ENCODE results near the gene UAP1L1. TPM values are rescaled to one million over a fixed set of nuclear protein-coding genes. Genes with fewer than 3 reads are reported as not detected.

UAP1L1 gene
- total RNA-seq, 1 donor from 2014 or later = 5.4 TPM

GRCh38 chr9:137108608-137109249, 31.4 kb downstream of the UAP1L1 start:
- Mint-ChIP-seq H3K27ac (no peak overlapping the region), H3K4me1 (ENCODE audit: unreplicated experiment) (no peaks in the 10 kb centered on the region), H3K36me3 (peaks cover 5% of the 10 kb centered on the region), H3K9me3 (no peaks in the 10 kb centered on the region), H3K27me3 (no peaks in the 10 kb centered on the region), H3K4me3 (no peak overlapping the region)
- no peak for DNase-seq (ENCODE audit: extremely low spot score, unreplicated experiment)
- TF ChIP-seq, protein P1, sequence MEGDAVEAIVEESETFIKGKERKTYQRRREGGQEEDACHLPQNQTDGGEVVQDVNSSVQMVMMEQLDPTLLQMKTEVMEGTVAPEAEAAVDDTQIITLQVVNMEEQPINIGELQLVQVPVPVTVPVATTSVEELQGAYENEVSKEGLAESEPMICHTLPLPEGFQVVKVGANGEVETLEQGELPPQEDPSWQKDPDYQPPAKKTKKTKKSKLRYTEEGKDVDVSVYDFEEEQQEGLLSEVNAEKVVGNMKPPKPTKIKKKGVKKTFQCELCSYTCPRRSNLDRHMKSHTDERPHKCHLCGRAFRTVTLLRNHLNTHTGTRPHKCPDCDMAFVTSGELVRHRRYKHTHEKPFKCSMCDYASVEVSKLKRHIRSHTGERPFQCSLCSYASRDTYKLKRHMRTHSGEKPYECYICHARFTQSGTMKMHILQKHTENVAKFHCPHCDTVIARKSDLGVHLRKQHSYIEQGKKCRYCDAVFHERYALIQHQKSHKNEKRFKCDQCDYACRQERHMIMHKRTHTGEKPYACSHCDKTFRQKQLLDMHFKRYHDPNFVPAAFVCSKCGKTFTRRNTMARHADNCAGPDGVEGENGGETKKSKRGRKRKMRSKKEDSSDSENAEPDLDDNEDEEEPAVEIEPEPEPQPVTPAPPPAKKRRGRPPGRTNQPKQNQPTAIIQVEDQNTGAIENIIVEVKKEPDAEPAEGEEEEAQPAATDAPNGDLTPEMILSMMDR (conservative IDR thresholded peaks at IDR 0.05) = no peak

DNA sequence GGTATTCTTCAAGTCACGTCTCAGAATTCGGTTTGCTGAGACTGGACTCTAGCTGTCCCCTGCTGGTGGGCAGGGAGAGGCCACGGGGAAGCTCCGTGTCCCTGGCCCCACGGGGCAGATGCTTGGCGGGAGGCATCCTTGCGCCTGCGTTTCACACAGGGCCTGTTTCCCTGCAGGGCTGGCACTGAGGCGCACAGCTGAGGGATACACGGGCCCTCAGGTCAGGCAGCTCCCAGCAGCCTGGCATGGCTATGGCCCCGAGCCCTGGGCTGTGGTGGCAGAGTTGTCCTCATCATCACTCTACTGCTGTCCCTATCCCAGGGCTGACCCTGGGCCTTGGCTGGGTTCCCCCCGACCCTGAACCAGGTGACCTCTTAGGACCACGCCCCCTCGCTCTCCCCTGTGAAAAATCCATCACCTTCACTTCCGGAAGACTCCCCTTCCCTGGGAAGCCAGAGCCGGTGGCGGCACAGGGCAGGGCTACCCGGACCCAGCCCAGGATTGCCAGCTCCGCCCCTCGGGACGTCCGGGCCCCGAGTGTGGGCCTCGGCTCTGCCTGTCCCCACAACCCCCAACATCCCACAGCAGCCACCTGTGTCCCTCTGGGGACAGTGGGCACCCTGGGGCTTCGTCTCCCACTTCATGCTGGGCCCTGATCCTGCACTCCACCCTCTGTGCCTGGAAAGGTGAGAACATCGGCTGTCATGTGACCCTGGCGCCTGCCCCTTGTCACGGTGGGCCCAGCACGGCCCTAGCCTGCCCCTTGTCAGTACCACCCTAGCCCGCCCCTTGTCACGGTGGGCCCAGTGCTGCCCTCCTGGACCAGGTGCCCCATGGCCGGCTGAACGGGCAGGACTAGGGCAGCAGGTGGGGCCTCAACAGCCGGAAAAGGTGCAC, 32.2 kb downstream of the UAP1L1 start:
- Mint-ChIP-seq H3K9me3 (no peaks in the 10 kb centered on the region), H3K4me3 (no peak overlapping the region), H3K36me3 (no peaks in the 10 kb centered on the region), H3K4me1 (ENCODE audit: unreplicated experiment) (no peaks in the 10 kb centered on the region), H3K27me3 (no peaks in the 10 kb centered on the region), H3K27ac (no peak overlapping the region)
- DNase-seq (ENCODE audit: extremely low spot score, unreplicated experiment) = no peak
- TF ChIP-seq, protein P1 (conservative IDR thresholded peaks at IDR 0.05) = no peak

GRCh38 chr9:137110147-137110910, 33.0 kb downstream of the UAP1L1 start:
- Mint-ChIP-seq H3K4me3 (no peak overlapping the region), H3K36me3 (no peaks in the 10 kb centered on the region), H3K27me3 (no peaks in the 10 kb centered on the region), H3K4me1 (ENCODE audit: unreplicated experiment) (no peaks in the 10 kb centered on the region), H3K9me3 (no peaks in the 10 kb centered on the region), H3K27ac (no peak overlapping the region)
- no peak for DNase-seq (ENCODE audit: extremely low spot score, unreplicated experiment)
- TF ChIP-seq, protein P1 (conservative IDR thresholded peaks at IDR 0.05) = no peak

DNA sequence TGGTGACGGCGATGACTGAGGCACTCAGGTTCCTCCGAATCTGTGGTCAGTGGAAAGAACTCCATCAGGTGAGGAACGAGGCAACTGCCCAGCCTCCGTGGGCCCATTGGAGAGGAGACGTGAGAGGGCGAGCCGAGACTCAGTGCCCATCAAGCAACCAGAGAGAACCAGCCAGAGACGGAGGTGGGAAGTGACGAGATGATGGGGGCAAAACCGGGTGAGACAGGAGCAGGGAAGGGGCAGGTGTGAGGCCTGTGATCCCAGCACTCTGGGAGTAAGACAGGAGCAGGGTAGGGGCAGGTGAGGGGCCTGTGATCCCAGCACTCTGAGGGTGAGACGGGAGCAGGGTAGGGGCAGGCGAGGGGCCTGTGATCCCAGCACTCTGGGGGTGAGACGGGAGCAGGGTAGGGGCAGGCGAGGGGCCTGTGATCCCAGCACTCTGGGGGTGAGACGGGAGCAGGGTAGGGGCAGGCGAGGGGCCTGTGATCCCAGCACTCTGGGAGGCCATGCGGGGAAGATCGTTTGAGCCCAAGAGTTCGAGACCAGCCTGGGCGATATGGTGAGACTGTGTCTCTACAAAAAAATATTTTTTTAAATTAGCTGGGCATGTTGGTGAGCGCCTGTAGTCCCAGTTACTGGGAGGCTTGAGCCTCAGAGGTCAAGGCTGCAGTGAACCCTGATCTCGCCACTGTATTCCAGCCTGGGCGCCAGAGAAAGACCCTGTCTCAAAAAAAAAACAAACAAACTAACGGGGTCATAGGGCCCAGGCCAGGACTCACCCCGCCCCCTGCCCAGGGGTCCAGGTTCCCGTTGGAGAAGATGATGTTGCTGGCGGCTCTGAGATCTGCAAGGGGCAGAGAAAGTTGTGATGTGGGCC, 33.8 kb downstream of the UAP1L1 start:
- no peak for DNase-seq (ENCODE audit: extremely low spot score, unreplicated experiment)
- no peaks in the 10 kb centered on the region for H3K4me1 Mint-ChIP-seq (ENCODE audit: unreplicated experiment)
- TF ChIP-seq, protein P1 (conservative IDR thresholded peaks at IDR 0.05) = no peak
- no peaks in the 10 kb centered on the region for H3K27me3 Mint-ChIP-seq
- no peak overlapping the region for H3K27ac Mint-ChIP-seq
- H3K9me3 Mint-ChIP-seq = no peaks in the 10 kb centered on the region
- no peak overlapping the region for H3K4me3 Mint-ChIP-seq
- no peaks in the 10 kb centered on the region for H3K36me3 Mint-ChIP-seq
